ENCODE results near the gene ARSB.
"Not testable (repeated sequence)": the region's sequence is repeated elsewhere in the genome, so short reads cannot be mapped to it uniquely, and the experiment has no call there.

Gene ARSB

GRCh38 chr5:78763659-78764189 lies 221.4 kb downstream of the ARSB start:
- Histone ChIP-seq H3K27me3 (ENCODE audit: control insufficient read depth, insufficient read depth, low read length) (no peaks in the 10 kb centered on the region), H3K9ac (ENCODE audit: low read length) (no peak overlapping the region), H3K36me3 (ENCODE audit: control insufficient read depth, low read depth, low read length) (no peaks in the 10 kb centered on the region), H3K9me3 (ENCODE audit: control insufficient read depth, low read depth, low read length) (no peaks in the 10 kb centered on the region), H3K4me1 (ENCODE audit: control insufficient read depth, low read depth, low read length) (no peaks in the 10 kb centered on the region), H3K4me3 (ENCODE audit: low read length) (no peak overlapping the region), H3K27ac (ENCODE audit: low read length) (no peak overlapping the region)

DNA sequence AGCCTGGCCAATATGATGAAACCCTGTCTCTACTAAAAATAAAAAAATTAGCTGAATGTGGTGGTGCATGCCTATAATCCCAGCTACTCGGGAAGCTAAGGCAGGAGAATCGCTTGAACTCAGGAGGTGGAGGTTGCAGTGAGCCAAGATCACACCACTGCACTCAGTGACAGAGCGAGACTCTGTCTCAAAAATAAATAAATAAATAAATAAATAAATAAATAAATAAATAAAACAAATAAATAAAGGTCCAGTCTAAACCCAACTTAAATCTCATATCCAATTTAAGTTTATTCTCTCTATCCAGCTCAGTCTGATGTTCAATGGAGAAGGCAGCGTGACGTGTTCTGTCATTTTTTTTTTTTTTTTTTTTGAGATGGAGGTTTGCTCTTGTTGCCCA lies 222.4 kb downstream of the ARSB start:
- not testable (repeated sequence) for H3K4me3 ChIP-seq (ENCODE audit: low read length); H3K9me3 ChIP-seq (ENCODE audit: control insufficient read depth, low read depth, low read length); H3K9ac ChIP-seq (ENCODE audit: low read length); H3K27me3 ChIP-seq (ENCODE audit: control insufficient read depth, insufficient read depth, low read length); H3K36me3 ChIP-seq (ENCODE audit: control insufficient read depth, low read depth, low read length); H3K4me1 ChIP-seq (ENCODE audit: control insufficient read depth, low read depth, low read length); H3K27ac ChIP-seq (ENCODE audit: low read length)

DNA sequence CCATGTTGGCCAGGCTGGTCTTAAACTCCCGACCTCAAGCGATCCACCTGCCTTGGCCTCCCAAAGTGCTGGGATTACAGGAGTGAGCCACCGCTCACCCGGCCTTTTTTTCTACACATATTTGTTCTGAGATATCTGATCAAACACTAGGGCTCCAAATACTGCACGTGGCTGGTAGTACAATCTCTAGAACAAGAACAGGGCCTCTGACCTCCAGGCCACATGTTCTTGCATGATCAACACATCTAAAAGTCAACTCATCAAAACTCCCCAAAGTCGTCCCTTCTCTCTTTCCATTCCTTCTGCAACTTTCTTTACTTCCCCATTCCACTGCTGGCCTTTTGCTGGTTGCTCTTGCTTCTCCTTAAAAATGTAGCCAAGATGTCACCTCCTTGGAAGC lies 223.3 kb downstream of the ARSB start:
- H3K36me3 ChIP-seq (ENCODE audit: control insufficient read depth, low read depth, low read length): no peaks in the 10 kb centered on the region
- no peak overlapping the region for H3K9ac ChIP-seq (ENCODE audit: low read length)
- no peak overlapping the region for H3K4me3 ChIP-seq (ENCODE audit: low read length)
- H3K27me3 ChIP-seq (ENCODE audit: control insufficient read depth, insufficient read depth, low read length): no peaks in the 10 kb centered on the region
- H3K4me1 ChIP-seq (ENCODE audit: control insufficient read depth, low read depth, low read length): no peaks in the 10 kb centered on the region
- no peak overlapping the region for H3K27ac ChIP-seq (ENCODE audit: low read length)
- no peaks in the 10 kb centered on the region for H3K9me3 ChIP-seq (ENCODE audit: control insufficient read depth, low read depth, low read length)

- H3K4me3 ChIP-seq (ENCODE audit: low read length): no peak overlapping the region
- H3K27ac ChIP-seq (ENCODE audit: low read length): no peak overlapping the region
- no peaks in the 10 kb centered on the region for H3K27me3 ChIP-seq (ENCODE audit: control insufficient read depth, insufficient read depth, low read length)
- no peaks in the 10 kb centered on the region for H3K9me3 ChIP-seq (ENCODE audit: control insufficient read depth, low read depth, low read length)
- no peaks in the 10 kb centered on the region for H3K4me1 ChIP-seq (ENCODE audit: control insufficient read depth, low read depth, low read length)
- no peaks in the 10 kb centered on the region for H3K36me3 ChIP-seq (ENCODE audit: control insufficient read depth, low read depth, low read length)
- no peak overlapping the region for H3K9ac ChIP-seq (ENCODE audit: low read length)
Observed at GRCh38 chr5:78760770-78761169, 224.3 kb downstream of the ARSB start.

DNA sequence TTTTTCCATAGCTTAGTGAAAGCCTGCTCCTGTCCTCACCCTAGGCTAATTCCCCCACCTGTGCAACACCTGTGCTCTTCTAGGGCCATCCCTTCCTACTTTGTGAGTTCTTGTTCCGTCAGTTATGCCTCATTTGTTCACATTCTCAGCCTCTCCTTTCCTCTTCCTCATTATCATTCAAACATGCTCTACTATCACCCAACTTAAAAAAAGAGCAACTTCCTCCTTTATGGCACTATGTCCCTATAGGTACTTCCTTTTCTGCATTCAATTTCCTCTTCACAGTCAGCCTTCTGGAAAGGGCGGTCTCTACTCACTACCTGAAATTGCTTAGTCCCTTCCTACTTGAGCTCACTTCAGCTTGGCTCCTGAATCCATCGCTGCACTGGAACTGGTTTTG lies 224.7 kb downstream of the ARSB start:
- Histone ChIP-seq H3K27ac (ENCODE audit: low read length) (no peak overlapping the region), H3K27me3 (ENCODE audit: control insufficient read depth, insufficient read depth, low read length) (no peaks in the 10 kb centered on the region), H3K36me3 (ENCODE audit: control insufficient read depth, low read depth, low read length) (no peaks in the 10 kb centered on the region), H3K9me3 (ENCODE audit: control insufficient read depth, low read depth, low read length) (no peaks in the 10 kb centered on the region), H3K9ac (ENCODE audit: low read length) (no peak overlapping the region), H3K4me3 (ENCODE audit: low read length) (no peak overlapping the region), H3K4me1 (ENCODE audit: control insufficient read depth, low read depth, low read length) (no peaks in the 10 kb centered on the region)

DNA sequence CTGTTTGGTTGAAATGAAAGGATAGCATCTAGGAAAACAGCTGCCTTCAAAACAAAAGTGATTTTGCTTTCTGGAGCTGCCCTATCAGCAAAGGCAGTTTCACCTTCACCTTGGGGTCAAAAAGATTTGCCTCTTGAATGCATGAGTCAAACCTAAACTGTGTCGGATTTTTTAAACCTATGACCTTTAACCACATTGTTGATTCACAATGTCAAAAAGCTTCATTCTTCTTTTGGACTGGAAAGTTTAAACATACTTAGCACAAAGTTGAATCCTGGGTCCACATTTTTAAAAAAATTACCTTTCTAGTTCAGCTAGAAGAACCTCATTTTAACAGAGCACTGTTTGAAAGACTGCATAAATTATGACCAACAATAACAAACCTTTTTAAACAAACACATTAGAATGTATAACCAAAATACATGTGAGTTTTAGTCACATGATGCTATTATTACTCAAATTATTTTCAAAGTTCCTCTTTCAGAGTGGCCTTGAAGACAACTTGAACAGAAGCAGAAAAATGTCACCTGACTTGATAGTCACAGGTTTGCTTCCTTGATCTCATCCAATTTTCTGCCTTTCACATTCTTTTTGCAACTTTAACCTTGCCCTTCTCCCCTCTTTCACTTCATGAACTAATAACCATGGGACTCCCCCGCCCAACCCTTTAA lies 226.8 kb downstream of the ARSB start:
- Histone ChIP-seq H3K9me3 (ENCODE audit: control insufficient read depth, low read depth, low read length) (no peaks in the 10 kb centered on the region), H3K4me1 (ENCODE audit: control insufficient read depth, low read depth, low read length) (no peaks in the 10 kb centered on the region), H3K27me3 (ENCODE audit: control insufficient read depth, insufficient read depth, low read length) (no peaks in the 10 kb centered on the region), H3K27ac (ENCODE audit: low read length) (no peak overlapping the region), H3K4me3 (ENCODE audit: low read length) (no peak overlapping the region), H3K9ac (ENCODE audit: low read length) (no peak overlapping the region), H3K36me3 (ENCODE audit: control insufficient read depth, low read depth, low read length) (no peaks in the 10 kb centered on the region)

- Histone ChIP-seq H3K36me3 (ENCODE audit: control insufficient read depth, low read depth, low read length) (no peaks in the 10 kb centered on the region), H3K9me3 (ENCODE audit: control insufficient read depth, low read depth, low read length) (no peaks in the 10 kb centered on the region), H3K27me3 (ENCODE audit: control insufficient read depth, insufficient read depth, low read length) (no peaks in the 10 kb centered on the region), H3K4me1 (ENCODE audit: control insufficient read depth, low read depth, low read length) (no peaks in the 10 kb centered on the region), H3K4me3 (ENCODE audit: low read length) (no peak overlapping the region), H3K27ac (ENCODE audit: low read length) (no peak overlapping the region), H3K9ac (ENCODE audit: low read length) (no peak overlapping the region)
Observed at GRCh38 chr5:78757269-78758053, 227.6 kb downstream of the ARSB start.

- Histone ChIP-seq H3K4me1 (ENCODE audit: control insufficient read depth, low read depth, low read length) (no peaks in the 10 kb centered on the region), H3K4me3 (ENCODE audit: low read length) (no peak overlapping the region), H3K27me3 (ENCODE audit: control insufficient read depth, insufficient read depth, low read length) (no peaks in the 10 kb centered on the region), H3K9ac (ENCODE audit: low read length) (no peak overlapping the region), H3K9me3 (ENCODE audit: control insufficient read depth, low read depth, low read length) (no peaks in the 10 kb centered on the region), H3K27ac (ENCODE audit: low read length) (no peak overlapping the region), H3K36me3 (ENCODE audit: control insufficient read depth, low read depth, low read length) (no peaks in the 10 kb centered on the region)
Observed at GRCh38 chr5:78756858-78757257, 228.3 kb downstream of the ARSB start.

DNA sequence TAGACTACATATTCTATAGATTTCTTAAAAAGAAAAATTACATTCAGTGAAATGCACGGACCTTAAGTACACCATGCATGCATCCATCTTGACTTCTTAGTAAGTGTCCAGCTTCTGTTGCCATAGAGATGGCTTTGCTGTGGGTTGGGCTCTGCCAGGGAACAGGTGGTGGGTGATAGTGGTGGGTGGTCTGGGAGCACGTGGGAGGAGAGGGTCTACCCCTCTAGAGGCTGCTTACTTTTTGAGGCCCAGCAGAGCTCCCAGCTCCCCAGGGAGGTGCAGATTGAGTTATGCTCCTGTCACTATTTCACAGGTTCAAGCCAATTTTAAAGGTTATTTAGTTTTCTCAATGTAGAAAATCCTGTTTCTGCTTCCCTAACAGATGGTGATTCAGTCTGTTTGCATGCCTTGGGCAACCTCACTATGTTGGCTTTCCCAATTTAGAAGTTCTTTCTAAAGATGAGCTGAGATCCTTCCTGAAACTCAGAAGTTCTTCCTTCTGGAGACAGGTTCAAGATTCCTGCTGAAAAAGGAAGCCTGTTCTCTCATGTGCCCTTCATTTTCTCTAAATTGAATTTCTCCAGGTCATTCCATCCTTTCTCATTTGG lies 229.2 kb downstream of the ARSB start:
- Histone ChIP-seq H3K9me3 (ENCODE audit: control insufficient read depth, low read depth, low read length) (no peaks in the 10 kb centered on the region), H3K36me3 (ENCODE audit: control insufficient read depth, low read depth, low read length) (no peaks in the 10 kb centered on the region), H3K4me1 (ENCODE audit: control insufficient read depth, low read depth, low read length) (no peaks in the 10 kb centered on the region), H3K9ac (ENCODE audit: low read length) (no peak overlapping the region), H3K27ac (ENCODE audit: low read length) (no peak overlapping the region), H3K4me3 (ENCODE audit: low read length) (no peak overlapping the region), H3K27me3 (ENCODE audit: control insufficient read depth, insufficient read depth, low read length) (no peaks in the 10 kb centered on the region)

- Histone ChIP-seq H3K36me3 (ENCODE audit: control insufficient read depth, low read depth, low read length) (no peaks in the 10 kb centered on the region), H3K27ac (ENCODE audit: low read length) (no peak overlapping the region), H3K4me3 (ENCODE audit: low read length) (no peak overlapping the region), H3K4me1 (ENCODE audit: control insufficient read depth, low read depth, low read length) (no peaks in the 10 kb centered on the region), H3K27me3 (ENCODE audit: control insufficient read depth, insufficient read depth, low read length) (no peaks in the 10 kb centered on the region), H3K9me3 (ENCODE audit: control insufficient read depth, low read depth, low read length) (no peaks in the 10 kb centered on the region), H3K9ac (ENCODE audit: low read length) (no peak overlapping the region)
Observed at GRCh38 chr5:78754655-78755054, 230.5 kb downstream of the ARSB start.

DNA sequence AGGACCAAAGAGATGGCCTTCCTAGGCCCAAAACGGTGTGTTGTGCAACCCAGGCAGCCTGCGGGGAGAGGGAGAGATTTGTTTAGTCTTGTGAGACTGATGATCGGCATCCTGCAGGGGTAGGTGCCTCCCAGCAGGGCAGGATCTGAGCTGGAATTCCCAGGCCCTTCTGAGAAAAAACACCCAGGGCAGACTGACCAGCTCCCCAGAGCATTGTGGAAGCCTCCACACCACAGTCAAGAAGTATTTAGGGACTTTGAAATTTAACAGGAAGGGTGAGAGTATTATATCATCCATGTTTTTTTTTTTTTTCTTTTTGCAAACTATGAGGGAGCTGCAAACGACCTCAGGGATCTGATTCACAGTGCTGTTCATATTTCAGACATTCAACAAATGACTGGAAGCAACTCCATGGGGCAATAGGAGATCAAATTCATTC lies 232.0 kb downstream of the ARSB start:
- H3K9ac ChIP-seq (ENCODE audit: low read length): no peak overlapping the region
- no peaks in the 10 kb centered on the region for H3K9me3 ChIP-seq (ENCODE audit: control insufficient read depth, low read depth, low read length)
- H3K27ac ChIP-seq (ENCODE audit: low read length): no peak overlapping the region
- no peak overlapping the region for H3K4me3 ChIP-seq (ENCODE audit: low read length)
- no peaks in the 10 kb centered on the region for H3K27me3 ChIP-seq (ENCODE audit: control insufficient read depth, insufficient read depth, low read length)
- no peaks in the 10 kb centered on the region for H3K36me3 ChIP-seq (ENCODE audit: control insufficient read depth, low read depth, low read length)
- H3K4me1 ChIP-seq (ENCODE audit: control insufficient read depth, low read depth, low read length): no peaks in the 10 kb centered on the region
